ENCODE measurements around the gene HIVEP3.

The HIVEP3 gene

GRCh38 chr1:41664861-41665640 lies 253.7 kb downstream of the HIVEP3 start:
- TF ChIP-seq FOXP2 (optimal IDR thresholded peaks at IDR 0.05; ENCODE audit: borderline replicate concordance, extremely low read depth, extremely low read length, insufficient read depth) (no peak), POLR2AphosphoS5 (IDR thresholded peaks at IDR 0.05; ENCODE audit: low read depth, low read length) (no peak), SIN3A (IDR thresholded peaks at IDR 0.05; ENCODE audit: borderline replicate concordance, insufficient read depth, low read length) (no peak), TAF1 (IDR thresholded peaks at IDR 0.05; ENCODE audit: borderline replicate concordance, insufficient read depth, low read length) (no peak)
- TF ChIP-seq, protein P1, sequence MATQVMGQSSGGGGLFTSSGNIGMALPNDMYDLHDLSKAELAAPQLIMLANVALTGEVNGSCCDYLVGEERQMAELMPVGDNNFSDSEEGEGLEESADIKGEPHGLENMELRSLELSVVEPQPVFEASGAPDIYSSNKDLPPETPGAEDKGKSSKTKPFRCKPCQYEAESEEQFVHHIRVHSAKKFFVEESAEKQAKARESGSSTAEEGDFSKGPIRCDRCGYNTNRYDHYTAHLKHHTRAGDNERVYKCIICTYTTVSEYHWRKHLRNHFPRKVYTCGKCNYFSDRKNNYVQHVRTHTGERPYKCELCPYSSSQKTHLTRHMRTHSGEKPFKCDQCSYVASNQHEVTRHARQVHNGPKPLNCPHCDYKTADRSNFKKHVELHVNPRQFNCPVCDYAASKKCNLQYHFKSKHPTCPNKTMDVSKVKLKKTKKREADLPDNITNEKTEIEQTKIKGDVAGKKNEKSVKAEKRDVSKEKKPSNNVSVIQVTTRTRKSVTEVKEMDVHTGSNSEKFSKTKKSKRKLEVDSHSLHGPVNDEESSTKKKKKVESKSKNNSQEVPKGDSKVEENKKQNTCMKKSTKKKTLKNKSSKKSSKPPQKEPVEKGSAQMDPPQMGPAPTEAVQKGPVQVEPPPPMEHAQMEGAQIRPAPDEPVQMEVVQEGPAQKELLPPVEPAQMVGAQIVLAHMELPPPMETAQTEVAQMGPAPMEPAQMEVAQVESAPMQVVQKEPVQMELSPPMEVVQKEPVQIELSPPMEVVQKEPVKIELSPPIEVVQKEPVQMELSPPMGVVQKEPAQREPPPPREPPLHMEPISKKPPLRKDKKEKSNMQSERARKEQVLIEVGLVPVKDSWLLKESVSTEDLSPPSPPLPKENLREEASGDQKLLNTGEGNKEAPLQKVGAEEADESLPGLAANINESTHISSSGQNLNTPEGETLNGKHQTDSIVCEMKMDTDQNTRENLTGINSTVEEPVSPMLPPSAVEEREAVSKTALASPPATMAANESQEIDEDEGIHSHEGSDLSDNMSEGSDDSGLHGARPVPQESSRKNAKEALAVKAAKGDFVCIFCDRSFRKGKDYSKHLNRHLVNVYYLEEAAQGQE (IDR thresholded peaks at IDR 0.05; ENCODE audit: insufficient read depth in 1 of 2, low read depth in 2 of 2, low read length in 2 of 2): no peak

DNA sequence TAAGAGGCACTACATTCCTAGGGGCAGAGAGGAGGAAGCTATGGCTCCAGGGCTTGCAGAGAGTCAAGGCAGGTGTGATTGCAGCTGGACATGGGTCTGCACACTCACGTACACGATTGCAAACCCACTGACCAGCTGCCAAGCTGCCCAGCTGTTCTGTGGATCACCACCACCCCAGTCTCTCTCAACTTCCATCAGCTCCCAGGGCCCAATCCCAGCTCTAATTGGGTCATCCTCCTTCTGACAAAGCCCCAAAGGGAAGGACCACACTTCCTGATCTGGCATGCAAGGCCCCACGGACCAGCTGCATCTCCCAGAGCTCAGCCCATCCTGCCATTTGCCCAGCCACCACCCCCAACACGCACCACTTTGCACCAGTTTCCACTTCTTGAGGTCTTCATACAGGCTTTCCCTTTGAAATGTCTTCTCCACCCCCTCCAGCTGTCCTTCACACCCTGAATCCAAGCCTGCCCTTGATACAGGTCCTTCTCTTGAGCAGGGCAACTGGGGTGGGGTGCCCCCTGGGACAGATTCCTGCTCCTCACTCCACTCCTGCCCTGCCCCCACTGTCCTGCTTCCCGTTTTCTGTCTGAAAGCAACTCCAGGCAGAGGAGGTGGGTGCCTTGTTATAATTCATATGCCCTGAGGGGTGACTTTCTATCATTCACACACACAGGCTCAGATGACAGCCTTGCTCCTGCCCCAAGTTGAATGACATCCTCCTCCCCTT lies 254.9 kb downstream of the HIVEP3 start:
- TF ChIP-seq TAF1 (IDR thresholded peaks at IDR 0.05; ENCODE audit: borderline replicate concordance, insufficient read depth, low read length): no peak
- no peak for TF ChIP-seq SIN3A (IDR thresholded peaks at IDR 0.05; ENCODE audit: borderline replicate concordance, insufficient read depth, low read length)
- TF ChIP-seq POLR2AphosphoS5 (IDR thresholded peaks at IDR 0.05; ENCODE audit: low read depth, low read length): no peak
- no peak for TF ChIP-seq FOXP2 (optimal IDR thresholded peaks at IDR 0.05; ENCODE audit: borderline replicate concordance, extremely low read depth, extremely low read length, insufficient read depth)
- TF ChIP-seq, protein P1 (IDR thresholded peaks at IDR 0.05; ENCODE audit: insufficient read depth in 1 of 2, low read depth in 2 of 2, low read length in 2 of 2): no peak

- TF ChIP-seq, protein P1 (IDR thresholded peaks at IDR 0.05; ENCODE audit: insufficient read depth in 1 of 2, low read depth in 2 of 2, low read length in 2 of 2): no peak
- TF ChIP-seq POLR2AphosphoS5 (IDR thresholded peaks at IDR 0.05; ENCODE audit: low read depth, low read length): no peak
- TF ChIP-seq SIN3A (IDR thresholded peaks at IDR 0.05; ENCODE audit: borderline replicate concordance, insufficient read depth, low read length): no peak
Measured at GRCh38 chr1:41662765-41663437, 255.8 kb downstream of the HIVEP3 start.

DNA sequence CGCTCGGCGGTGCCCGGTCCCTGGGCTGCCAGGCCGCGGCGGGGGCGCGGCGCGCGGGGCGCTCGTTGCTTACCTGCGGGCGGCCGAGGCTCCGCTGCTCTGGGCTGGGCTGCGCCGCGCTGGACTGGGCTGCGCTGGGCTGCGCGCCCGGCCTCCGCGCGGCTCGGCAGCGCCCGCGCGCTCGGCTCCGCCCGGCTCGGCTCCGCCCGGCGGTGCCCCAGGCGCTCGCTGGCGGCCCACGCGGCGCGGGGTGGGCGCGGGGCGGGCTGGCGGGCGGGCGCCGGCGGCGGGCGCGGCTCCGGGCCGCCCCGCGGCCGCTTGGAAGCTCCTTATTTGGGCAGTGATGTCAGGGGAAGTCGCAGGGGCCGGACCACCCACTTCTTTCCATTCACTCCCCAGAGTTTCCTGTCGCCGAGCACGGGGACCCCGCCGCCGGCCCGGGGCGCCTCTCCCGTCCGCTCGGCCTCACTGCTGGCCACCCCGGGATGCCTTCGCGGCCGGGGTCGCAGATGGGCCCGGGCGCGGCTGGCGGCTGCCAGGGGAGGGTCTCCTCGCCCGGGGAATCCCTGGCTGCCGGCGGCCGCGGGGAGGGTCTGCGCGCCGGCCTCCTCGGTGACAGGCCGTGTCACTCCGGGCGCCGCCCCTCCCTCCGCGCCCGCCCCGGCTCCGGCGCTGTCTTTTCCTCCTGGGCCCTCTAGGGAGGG lies 256.5 kb downstream of the HIVEP3 start:
- TF ChIP-seq TAF1 (IDR thresholded peaks at IDR 0.05; ENCODE audit: borderline replicate concordance, insufficient read depth, low read length) (no peak), FOXP2 (optimal IDR thresholded peaks at IDR 0.05; ENCODE audit: borderline replicate concordance, extremely low read depth, extremely low read length, insufficient read depth) (no peak), POLR2AphosphoS5 (IDR thresholded peaks at IDR 0.05; ENCODE audit: low read depth, low read length) (no peak), SIN3A (IDR thresholded peaks at IDR 0.05; ENCODE audit: borderline replicate concordance, insufficient read depth, low read length) (no peak)
- TF ChIP-seq, protein P1 (IDR thresholded peaks at IDR 0.05; ENCODE audit: insufficient read depth in 1 of 2, low read depth in 2 of 2, low read length in 2 of 2): no peak
